ENCODE results near the gene COMP.

- no peak for TF ChIP-seq CTCF (IDR thresholded peaks at IDR 0.05; ENCODE audit: low read depth, low read length, poor library complexity, severe bottlenecking)
- no peak for TF ChIP-seq EZH2phosphoT487 (IDR thresholded peaks at IDR 0.05; ENCODE audit: borderline replicate concordance, low read length)
Observed at GRCh38 chr19:18788529-18789421, 2.3 kb downstream of the COMP start.
